PC-3 (cell line): ENCODE data around the gene MAP6. TPM values are rescaled to one million over a fixed set of nuclear protein-coding genes. Genes with fewer than 3 reads are reported as not detected.

Experiments used
- ATAC-seq: fragments of 200-7000 bp; cut with Tn5 transposase; 2 replicates; pipeline ENCODE4 v1.9.1; 2020; ENCODE audit warnings: mild to moderate bottlenecking, moderate library complexity
- BruUV-seq: library from RNA; stranded (reverse); fragments of 400-500 nt; replicated peaks from 2 replicates; lab custom pipeline; 2021; lab: Mats Ljungman, UMichigan
- CTCF ChIA-PET: fragments of 300-600 bp; sonication (Branson Sonifier 250); formaldehyde crosslinking; loops from one replicate; lab custom pipeline; 2022; ENCODE audit warnings: antibody characterized with exemption; lab: Charles Lee
- POLR2A ChIA-PET: fragments of 300-600 bp; sonication (Branson Sonifier 250); formaldehyde crosslinking; loops from one replicate; lab custom pipeline; 2022; ENCODE audit warnings: antibody characterized with exemption; ENCODE audit not compliant: unreplicated experiment; lab: Charles Lee
- DNase-seq: peaks from one replicate; pipeline ENCODE4 v3.0.0-alpha.2; 2015
- H2AFZ ChIP-seq: fragments of 300-600 bp; sonication (generic); 2 replicates; pipeline ENCODE4 v1.6.0; 2016; ENCODE audit warnings: antibody characterized with exemption, low read length
- H3F3A ChIP-seq: fragments of 300-600 bp; sonication (generic); one replicate; pipeline ENCODE4 v1.6.0; 2017; ENCODE audit warnings: antibody characterized with exemption, low read length, control low read depth, mild to moderate bottlenecking; ENCODE audit not compliant: unreplicated experiment
- H3K27ac ChIP-seq: fragments of 300-600 bp; sonication (generic); 2 replicates; pipeline ENCODE4 v1.5.1; 2016; ENCODE audit warnings: mild to moderate bottlenecking, low read length
- H3K27me3 ChIP-seq: fragments of 300-600 bp; sonication (generic); 2 replicates; pipeline ENCODE4 v1.6.1; 2016; ENCODE audit warnings: low read length, mixed read lengths
- H3K36me3 ChIP-seq: fragments of 300-600 bp; sonication (generic); 2 replicates; pipeline ENCODE4 v1.6.1; 2016; ENCODE audit warnings: low read depth, mixed run types, low read length, mixed read lengths
- H3K4me1 ChIP-seq: fragments of 300-600 bp; sonication (generic); 2 replicates; pipeline ENCODE4 v1.5.1; 2016; ENCODE audit warnings: low read length; ENCODE audit not compliant: insufficient read depth
- H3K4me2 ChIP-seq: fragments of 300-600 bp; sonication (generic); 2 replicates; pipeline ENCODE4 v1.6.0; 2016; ENCODE audit warnings: low read length
- H3K4me3 ChIP-seq: fragments of 300-600 bp; sonication (generic); 2 replicates; pipeline ENCODE4 v1.5.1; 2016; ENCODE audit warnings: mild to moderate bottlenecking, low read length, mixed read lengths
- H3K79me2 ChIP-seq: fragments of 300-600 bp; sonication (generic); 2 replicates; pipeline ENCODE4 v1.6.1; 2017; ENCODE audit warnings: low read length, mixed read lengths
- H3K9ac ChIP-seq: fragments of 300-600 bp; sonication (generic); 2 replicates; pipeline ENCODE4 v1.6.0; 2016; ENCODE audit warnings: mild to moderate bottlenecking, low read length
- H3K9me2 ChIP-seq: fragments of 300-600 bp; sonication (generic); replicated peaks from 2 replicates; pipeline ENCODE4 v1.6.1; 2016; ENCODE audit warnings: mixed run types, low read length, mixed read lengths
- H3K9me3 ChIP-seq: fragments of 300-600 bp; sonication (generic); 2 replicates; pipeline ENCODE4 v1.6.1; 2016; ENCODE audit warnings: low read length, mixed read lengths
- H4K20me1 ChIP-seq: fragments of 300-600 bp; sonication (generic); 2 replicates; pipeline ENCODE4 v1.6.1; 2016; ENCODE audit warnings: low read length, mixed read lengths
- EZH2 ChIP-seq: fragments of 300-600 bp; sonication (generic); IDR thresholded peaks from one replicate; pipeline ENCODE4 v1.6.1; 2017; ENCODE audit warnings: antibody characterized with exemption, mild to moderate bottlenecking, low read length; ENCODE audit not compliant: unreplicated experiment
- EZH2phosphoT487 ChIP-seq: fragments of 300-600 bp; sonication (generic); IDR thresholded peaks from 2 replicates; pipeline ENCODE4 v1.6.1; 2018; ENCODE audit warnings: mild to moderate bottlenecking, antibody characterized with exemption, low read length, borderline replicate concordance
- intact Hi-C: fragments of 100-400 bp; cut with micrococcal nuclease; formaldehyde crosslinking; loops from 2 replicates; pipeline ENCODE4 v1.9.0; 2023
- total RNA-seq: library from RNA; depleted of rRNA; stranded (reverse); fragments of >200 nt; gene quantifications from 2 replicates; pipeline ENCODE4 v1.2.3, GENCODE V29; 2014
- TF ChIP-seq, protein P1 (sequence below): fragments of 300-600 bp; sonication (generic); conservative IDR thresholded peaks from 2 replicates; pipeline ENCODE4 v1.5.1; 2017; ENCODE audit warnings: antibody characterized with exemption, low read depth, mild to moderate bottlenecking, low read length

MAP6 gene
- total RNA-seq, 1 experiment from 2014 or later = 0.47 TPM

GRCh38 chr11:75595429-75595828 is 73.4 kb downstream of the MAP6 start:
- H3K79me2 ChIP-seq = no peaks in the 10 kb centered on the region
- no peak overlapping the region for H3K27ac ChIP-seq
- DNase-seq = no peak
- BruUV-seq = no TSS peak
- ATAC-seq = no peak
- intact Hi-C loops = no loop called here
- H3K4me1 ChIP-seq = peaks cover 5% of the 10 kb centered on the region; the same call in 1 of the 2 replicates
- no peaks in the 10 kb centered on the region for H4K20me1 ChIP-seq
- H3K27me3 ChIP-seq = no peaks in the 10 kb centered on the region
- no peaks in the 10 kb centered on the region for H3K9me2 ChIP-seq
- H3K36me3 ChIP-seq = no peaks in the 10 kb centered on the region
- H3K4me3 ChIP-seq = no peak overlapping the region
- no peak overlapping the region for H3K4me2 ChIP-seq
- H3K9me3 ChIP-seq = no peaks in the 10 kb centered on the region
- ChIA-PET POLR2A (no interaction called here), CTCF (no interaction called here)
- H3K9ac ChIP-seq = no peak overlapping the region
- no peak for TF ChIP-seq EZH2
- TF ChIP-seq, protein P1, sequence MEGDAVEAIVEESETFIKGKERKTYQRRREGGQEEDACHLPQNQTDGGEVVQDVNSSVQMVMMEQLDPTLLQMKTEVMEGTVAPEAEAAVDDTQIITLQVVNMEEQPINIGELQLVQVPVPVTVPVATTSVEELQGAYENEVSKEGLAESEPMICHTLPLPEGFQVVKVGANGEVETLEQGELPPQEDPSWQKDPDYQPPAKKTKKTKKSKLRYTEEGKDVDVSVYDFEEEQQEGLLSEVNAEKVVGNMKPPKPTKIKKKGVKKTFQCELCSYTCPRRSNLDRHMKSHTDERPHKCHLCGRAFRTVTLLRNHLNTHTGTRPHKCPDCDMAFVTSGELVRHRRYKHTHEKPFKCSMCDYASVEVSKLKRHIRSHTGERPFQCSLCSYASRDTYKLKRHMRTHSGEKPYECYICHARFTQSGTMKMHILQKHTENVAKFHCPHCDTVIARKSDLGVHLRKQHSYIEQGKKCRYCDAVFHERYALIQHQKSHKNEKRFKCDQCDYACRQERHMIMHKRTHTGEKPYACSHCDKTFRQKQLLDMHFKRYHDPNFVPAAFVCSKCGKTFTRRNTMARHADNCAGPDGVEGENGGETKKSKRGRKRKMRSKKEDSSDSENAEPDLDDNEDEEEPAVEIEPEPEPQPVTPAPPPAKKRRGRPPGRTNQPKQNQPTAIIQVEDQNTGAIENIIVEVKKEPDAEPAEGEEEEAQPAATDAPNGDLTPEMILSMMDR = no peak
- no peak for TF ChIP-seq EZH2phosphoT487
- no peak overlapping the region for H2AFZ ChIP-seq
- H3F3A ChIP-seq = no peaks in the 10 kb centered on the region

- no peaks in the 10 kb centered on the region for H3K27me3 ChIP-seq
- no peaks in the 10 kb centered on the region for H3K9me3 ChIP-seq
- no peak overlapping the region for H3K4me2 ChIP-seq
- no peak for DNase-seq
- TF ChIP-seq, protein P1 = no peak
- TF ChIP-seq EZH2 (no peak), EZH2phosphoT487 (no peak)
- peaks cover 5% of the 10 kb centered on the region; the same call in 1 of the 2 replicates for H3K4me1 ChIP-seq
- no peaks in the 10 kb centered on the region for H3F3A ChIP-seq
- no peak overlapping the region for H3K4me3 ChIP-seq
- H3K9me2 ChIP-seq = no peaks in the 10 kb centered on the region
- H3K36me3 ChIP-seq = no peaks in the 10 kb centered on the region
- no TSS peak for BruUV-seq
- ATAC-seq = no peak
- CTCF ChIA-PET = no interaction called here
- no peaks in the 10 kb centered on the region for H4K20me1 ChIP-seq
- intact Hi-C loops = no loop called here
- POLR2A ChIA-PET = no interaction called here
- no peak overlapping the region for H3K27ac ChIP-seq
- no peaks in the 10 kb centered on the region for H3K79me2 ChIP-seq
- H3K9ac ChIP-seq = no peak overlapping the region
- no peak overlapping the region for H2AFZ ChIP-seq
Observed at GRCh38 chr11:75594211-75594610, 74.6 kb downstream of the MAP6 start.

- no peak overlapping the region for H3K4me3 ChIP-seq
- H3K9ac ChIP-seq = no peak overlapping the region
- H3K36me3 ChIP-seq = no peaks in the 10 kb centered on the region
- intact Hi-C loops = no loop called here
- no peak overlapping the region for H3K27ac ChIP-seq
- no peak overlapping the region for H3K4me2 ChIP-seq
- peaks cover 5% of the 10 kb centered on the region; the same call in 1 of the 2 replicates for H3K4me1 ChIP-seq
- POLR2A ChIA-PET = no interaction called here
- DNase-seq (no peak), ATAC-seq (no peak)
- no peaks in the 10 kb centered on the region for H3F3A ChIP-seq
- no peak overlapping the region for H2AFZ ChIP-seq
- H4K20me1 ChIP-seq = no peaks in the 10 kb centered on the region
- H3K79me2 ChIP-seq = no peaks in the 10 kb centered on the region
- TF ChIP-seq EZH2phosphoT487 (no peak), EZH2 (no peak)
- TF ChIP-seq, protein P1 = no peak
- no peaks in the 10 kb centered on the region for H3K27me3 ChIP-seq
- no peaks in the 10 kb centered on the region for H3K9me2 ChIP-seq
- H3K9me3 ChIP-seq = no peaks in the 10 kb centered on the region
- no TSS peak for BruUV-seq
- CTCF ChIA-PET = no interaction called here
Observed at GRCh38 chr11:75593286-75593915, 75.4 kb downstream of the MAP6 start.
